ENCODE measurements around the gene GRID1.

GRCh38 chr10:85967594-85967993 is 399.0 kb downstream of the GRID1 start:
- TF ChIP-seq CTCF (IDR thresholded peaks at IDR 0.05; ENCODE audit: insufficient read depth, low read depth, low read length), result no peak
- no peak for TF ChIP-seq EZH2 (IDR thresholded peaks at IDR 0.05; ENCODE audit: insufficient read depth, low read length)
